ENCODE measurements around the gene FPR3.

The FPR3 gene

DNA sequence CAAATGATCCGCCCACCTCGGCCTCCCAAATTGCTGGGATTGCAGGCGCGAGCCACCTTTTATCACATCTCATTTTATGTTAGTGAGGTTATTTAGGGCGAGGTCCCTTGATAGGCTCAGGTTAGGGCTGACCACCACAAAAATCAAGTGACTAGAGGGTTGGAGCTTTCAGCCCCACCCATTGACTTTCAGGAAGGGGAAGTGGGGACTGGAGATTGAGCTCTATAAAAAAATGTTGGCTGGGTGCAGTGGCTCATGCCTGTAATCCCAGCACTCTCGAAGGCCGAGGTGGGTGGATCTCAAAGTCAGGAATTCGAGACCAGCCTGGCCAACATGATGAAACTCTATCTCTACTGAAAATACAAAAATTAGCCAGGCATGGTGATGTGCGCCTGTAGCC is 20.1 kb downstream of the FPR3 start:
- TF ChIP-seq, protein P1, sequence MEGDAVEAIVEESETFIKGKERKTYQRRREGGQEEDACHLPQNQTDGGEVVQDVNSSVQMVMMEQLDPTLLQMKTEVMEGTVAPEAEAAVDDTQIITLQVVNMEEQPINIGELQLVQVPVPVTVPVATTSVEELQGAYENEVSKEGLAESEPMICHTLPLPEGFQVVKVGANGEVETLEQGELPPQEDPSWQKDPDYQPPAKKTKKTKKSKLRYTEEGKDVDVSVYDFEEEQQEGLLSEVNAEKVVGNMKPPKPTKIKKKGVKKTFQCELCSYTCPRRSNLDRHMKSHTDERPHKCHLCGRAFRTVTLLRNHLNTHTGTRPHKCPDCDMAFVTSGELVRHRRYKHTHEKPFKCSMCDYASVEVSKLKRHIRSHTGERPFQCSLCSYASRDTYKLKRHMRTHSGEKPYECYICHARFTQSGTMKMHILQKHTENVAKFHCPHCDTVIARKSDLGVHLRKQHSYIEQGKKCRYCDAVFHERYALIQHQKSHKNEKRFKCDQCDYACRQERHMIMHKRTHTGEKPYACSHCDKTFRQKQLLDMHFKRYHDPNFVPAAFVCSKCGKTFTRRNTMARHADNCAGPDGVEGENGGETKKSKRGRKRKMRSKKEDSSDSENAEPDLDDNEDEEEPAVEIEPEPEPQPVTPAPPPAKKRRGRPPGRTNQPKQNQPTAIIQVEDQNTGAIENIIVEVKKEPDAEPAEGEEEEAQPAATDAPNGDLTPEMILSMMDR (IDR thresholded peaks at IDR 0.05; ENCODE audit: control insufficient read depth, insufficient read depth, low read depth, low read length, missing control alignments): no peak
- DNase-seq (ENCODE audit: low read depth): no peak
- H3K4me3 ChIP-seq (ENCODE audit: control insufficient read depth, low read depth, low read length): no peak overlapping the region

DNA sequence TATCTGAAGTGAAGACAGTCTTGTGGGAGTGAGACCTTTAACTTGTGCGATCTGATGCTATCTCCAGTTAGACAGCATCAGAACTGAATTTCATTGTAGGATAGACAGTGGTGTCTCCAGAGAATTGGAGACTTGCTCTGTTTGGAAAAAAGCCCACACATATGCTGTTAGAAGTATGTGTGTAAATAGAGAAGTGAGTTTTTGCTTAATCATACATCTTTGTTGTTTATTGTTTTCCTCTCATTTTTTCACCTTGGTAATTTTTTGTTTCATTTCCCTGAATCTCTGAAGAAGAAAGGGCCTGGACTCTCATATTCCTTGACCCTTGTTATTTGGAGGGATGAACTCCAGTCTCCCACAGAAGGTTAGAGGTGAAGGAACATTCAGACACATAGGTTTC is 21.8 kb downstream of the FPR3 start:
- TF ChIP-seq, protein P1 (IDR thresholded peaks at IDR 0.05; ENCODE audit: control insufficient read depth, insufficient read depth, low read depth, low read length, missing control alignments): no peak
- H3K4me3 ChIP-seq (ENCODE audit: control insufficient read depth, low read depth, low read length): no peak overlapping the region
- DNase-seq (ENCODE audit: low read depth): no peak

DNA sequence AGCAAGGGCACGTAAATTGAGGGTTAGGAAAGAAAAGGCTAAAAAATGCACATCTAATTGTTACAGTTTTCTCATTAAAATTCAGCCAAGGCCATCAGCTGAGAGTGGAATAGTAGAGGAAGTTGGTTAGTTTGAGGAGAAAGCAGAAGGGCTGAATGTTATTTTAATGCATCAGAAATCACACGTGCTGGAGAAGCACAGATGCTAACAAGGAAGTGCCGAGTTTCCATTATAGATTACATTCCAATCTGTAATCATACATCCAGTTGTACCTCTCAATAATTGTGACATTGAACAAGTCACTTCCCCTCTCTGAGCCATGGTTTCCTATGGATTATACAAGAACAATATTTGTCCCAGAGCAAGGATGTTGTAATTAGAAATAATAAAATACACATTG is 25.1 kb downstream of the FPR3 start:
- TF ChIP-seq, protein P1 (IDR thresholded peaks at IDR 0.05; ENCODE audit: control insufficient read depth, insufficient read depth, low read depth, low read length, missing control alignments): no peak

DNA sequence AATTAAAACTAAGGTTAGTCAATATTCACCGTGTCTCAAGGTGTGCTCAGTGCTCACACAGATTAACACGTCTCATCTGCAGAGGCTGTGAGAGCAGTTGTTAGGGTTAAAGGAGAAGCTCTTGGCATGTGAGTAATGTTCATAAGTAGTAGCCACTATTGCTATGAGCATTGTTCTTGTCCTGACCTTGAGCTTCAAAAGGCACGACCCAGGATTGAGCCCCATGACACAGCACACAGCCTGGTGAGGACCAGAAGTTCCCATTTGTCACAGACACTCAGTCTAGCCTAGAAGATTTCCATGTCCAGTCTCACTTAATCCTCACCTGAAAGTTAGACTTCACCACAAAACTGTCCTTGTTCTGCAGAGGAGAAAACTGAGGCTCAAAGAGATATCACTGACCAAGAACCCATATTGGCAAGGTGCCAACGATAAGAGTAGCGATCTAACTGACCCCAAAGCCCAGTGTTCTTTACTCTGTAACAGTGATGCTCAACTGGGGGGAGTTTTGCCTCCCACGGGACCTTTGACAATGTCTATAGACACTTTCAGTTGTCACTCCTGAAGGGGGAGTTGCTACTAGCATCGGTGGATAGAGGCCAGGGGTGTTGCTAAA is 26.0 kb downstream of the FPR3 start:
- TF ChIP-seq, protein P1 (IDR thresholded peaks at IDR 0.05; ENCODE audit: control insufficient read depth, insufficient read depth, low read depth, low read length, missing control alignments): no peak
- H3K4me3 ChIP-seq (ENCODE audit: control insufficient read depth, low read depth, low read length): no peak overlapping the region
- no peak for DNase-seq (ENCODE audit: low read depth)

More for the DNA sequence above, 25.1 kb downstream of the FPR3 start:
- no peak for DNase-seq (ENCODE audit: low read depth)
- no peak overlapping the region for H3K4me3 ChIP-seq (ENCODE audit: control insufficient read depth, low read depth, low read length)

DNA sequence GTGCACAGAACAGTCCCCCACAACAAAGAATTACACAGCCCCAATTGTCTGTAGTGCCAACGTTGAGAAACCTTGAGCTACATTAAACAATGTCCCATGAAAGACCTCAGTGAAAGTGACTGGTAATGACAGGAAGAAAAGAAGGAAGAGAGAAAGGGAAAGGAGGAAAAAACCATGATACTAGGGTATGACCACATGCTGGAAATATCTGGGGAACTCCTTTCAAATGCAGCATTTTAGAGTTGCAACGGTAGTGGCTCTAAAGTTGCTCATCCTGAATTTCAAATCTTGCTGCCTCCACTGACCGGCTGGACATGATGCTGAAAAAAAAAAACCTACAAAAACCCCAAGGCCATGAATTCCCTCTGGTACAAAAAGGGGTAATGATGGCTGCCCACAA is 26.5 kb downstream of the FPR3 start:
- no peak for DNase-seq (ENCODE audit: low read depth)
- TF ChIP-seq, protein P1 (IDR thresholded peaks at IDR 0.05; ENCODE audit: control insufficient read depth, insufficient read depth, low read depth, low read length, missing control alignments): no peak
- H3K4me3 ChIP-seq (ENCODE audit: control insufficient read depth, low read depth, low read length): no peak overlapping the region

DNA sequence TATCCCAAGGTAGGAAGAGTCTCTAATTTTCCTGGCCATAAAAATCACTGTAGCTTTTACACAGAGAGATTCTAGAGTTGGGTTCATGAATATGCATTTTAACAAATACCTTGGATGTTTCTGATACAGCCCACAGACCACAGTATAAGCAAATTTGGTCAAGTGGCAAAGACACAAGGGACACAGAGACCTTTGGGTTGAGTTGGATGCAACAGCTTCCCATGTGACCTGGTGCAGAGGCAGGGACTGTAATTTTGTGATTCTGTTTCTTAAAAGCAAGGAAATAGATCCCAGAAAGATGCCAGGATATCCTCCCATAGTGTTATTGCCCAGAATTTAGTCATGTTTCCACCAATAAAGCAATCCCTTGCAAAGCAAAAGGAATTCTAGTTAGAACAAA is 27.0 kb downstream of the FPR3 start:
- no peak overlapping the region for H3K4me3 ChIP-seq (ENCODE audit: control insufficient read depth, low read depth, low read length)
- DNase-seq (ENCODE audit: low read depth): no peak
- TF ChIP-seq, protein P1 (IDR thresholded peaks at IDR 0.05; ENCODE audit: control insufficient read depth, insufficient read depth, low read depth, low read length, missing control alignments): no peak

Measured in AG09309 (cell line).